K562 (cell line): ENCODE data around the gene SCAMP2. TPM values are rescaled to one million over a fixed set of nuclear protein-coding genes. Genes with fewer than 3 reads are reported as not detected.

Source experiments
- ATAC-seq: fragments of 200-7000 bp; cut with Tn5 transposase; 3 replicates; pipeline ENCODE4 v1.9.1; 2020; ENCODE audit warnings: moderate library complexity
- BruUV-seq: library from RNA; stranded (reverse); fragments of 400-500 nt; replicated peaks from 2 replicates; lab custom pipeline; 2021; lab: Mats Ljungman, UMichigan
- CTCF ChIA-PET: fragments of 300-600 bp; formaldehyde crosslinking; extraction: SDS; loops from one replicate; lab custom pipeline; 2021; ENCODE audit warnings: low intra/inter-chr PET ratio; lab: Yijun Ruan, JAX
- POLR2A ChIA-PET: fragments of 300-600, 350-650 bp; sonication (Branson Sonifier 250); formaldehyde crosslinking; extraction: SDS; loops from one replicate; lab custom pipeline; 2021; ENCODE audit warnings: antibody characterized with exemption, inconsistent platforms; lab: Yijun Ruan, JAX
- DNase-seq, 4 experiments: peaks; one replicate each; pipeline versions ENCODE4 v3.0.0 to v3.0.0-alpha.2; 2011 to 2018; ENCODE audit warnings: low spot score in 3 of 4, mixed read lengths in 3 of 4; ENCODE audit errors: extremely low read depth in 1 of 4
- FAIRE-seq: peaks from 2 replicates; lab custom pipeline; 2011; peaks lifted over from hg19 to GRCh38; lab: Jason Lieb, UNC
- H2AFZ ChIP-seq: 2 replicates; pipeline ENCODE4 v1.6.0; 2011; ENCODE audit warnings: low read depth, low read length, control low read depth, inconsistent platforms
- H3K27ac ChIP-seq: fragments of 200-600 bp; 3 replicates; pipeline ENCODE4 v1.8.0; 2011; ENCODE audit warnings: low read depth, mild to moderate bottlenecking, control low read depth, inconsistent platforms, low read length, moderate library complexity, mixed read lengths; ENCODE audit errors: extremely low read depth
- H3K27me3 ChIP-seq, 2 experiments: fragments of 300-600 bp in 1 of 2; 2 replicates in 1 of 2; 3 replicates in 1 of 2; pipeline versions ENCODE4 v1.6.0 to v1.8.0; 2011; ENCODE audit warnings: inconsistent platforms in 2 of 2, low read length in 2 of 2, mild to moderate bottlenecking in 1 of 2, mixed read lengths in 1 of 2, moderate library complexity in 1 of 2; ENCODE audit not compliant: control insufficient read depth in 2 of 2, insufficient read depth in 2 of 2
- H3K36me3 ChIP-seq: fragments of 300-600 bp; 3 replicates; pipeline ENCODE4 v1.8.0; 2011; ENCODE audit warnings: mild to moderate bottlenecking, low read length, inconsistent platforms; ENCODE audit not compliant: control insufficient read depth, insufficient read depth
- H3K4me1 ChIP-seq, 2 experiments: fragments of 200-600 bp in 1 of 2; replicated peaks in 1 of 2; 2 replicates in 1 of 2; 3 replicates in 1 of 2; pipeline versions ENCODE4 v1.5.1 to v1.8.0; 2011; ENCODE audit warnings: inconsistent platforms in 2 of 2, low read length in 2 of 2, mild to moderate bottlenecking in 1 of 2, mixed read lengths in 1 of 2, moderate library complexity in 1 of 2; ENCODE audit not compliant: control insufficient read depth in 2 of 2, insufficient read depth in 2 of 2
- H3K4me2 ChIP-seq: 2 replicates; pipeline ENCODE4 v1.6.1; 2011; ENCODE audit warnings: low read length, control low read depth, inconsistent platforms, mixed read lengths; ENCODE audit not compliant: insufficient read depth
- H3K4me3 ChIP-seq: fragments of 200-600 bp; sonication (generic), shearing (Covaris generic); 2 replicates; pipeline ENCODE4 v1.5.1; 2016; ENCODE audit warnings: control low read depth, inconsistent platforms
- H3K79me2 ChIP-seq: fragments of 200-600 bp; 3 replicates; pipeline ENCODE4 v1.8.0; 2011; ENCODE audit warnings: low read length, inconsistent platforms; ENCODE audit not compliant: control insufficient read depth, insufficient read depth
- H3K9ac ChIP-seq, 2 experiments: 2 replicates each; pipeline versions ENCODE4 v1.6.0 to v1.6.1; 2011; ENCODE audit warnings: low read depth in 2 of 2, low read length in 2 of 2, control low read depth in 1 of 2, inconsistent platforms in 1 of 2, mild to moderate bottlenecking in 1 of 2, mixed read lengths in 1 of 2; ENCODE audit not compliant: insufficient read depth in 1 of 2
- H3K9me1 ChIP-seq: one replicate; pipeline ENCODE4 v1.6.0; 2011; ENCODE audit warnings: inconsistent platforms, mild to moderate bottlenecking, low read length, moderate library complexity; ENCODE audit not compliant: control insufficient read depth, insufficient read depth
- H3K9me3 ChIP-seq: replicated peaks from 2 replicates; pipeline ENCODE4 v1.5.1; 2011; ENCODE audit warnings: low read depth, low read length, inconsistent platforms; ENCODE audit not compliant: control insufficient read depth, insufficient read depth
- H4K20me1 ChIP-seq: replicated peaks from 2 replicates; pipeline ENCODE4 v1.6.1; 2011; ENCODE audit warnings: low read length, inconsistent platforms, mixed read lengths; ENCODE audit not compliant: control insufficient read depth, insufficient read depth
- EP300 ChIP-seq: IDR thresholded peaks from 2 replicates; pipeline ENCODE4 v1.6.1; 2012; ENCODE audit warnings: low read length, improper control_type of control experiment
- YBX1 ChIP-seq: fragments of 450-650 bp; IDR thresholded peaks from 2 replicates; pipeline ENCODE4 v1.7.1; 2016; ENCODE audit warnings: mild to moderate bottlenecking
- ZNF239 ChIP-seq: fragments of 250-450 bp; sonication (Bioruptor Pico); IDR thresholded peaks from 2 replicates; pipeline ENCODE4 v1.4.0; 2020; ENCODE audit warnings: mild to moderate bottlenecking
- WGBS: fragments of 100-300 bp; shearing (Covaris generic); methylation state at CpG from one replicate; pipeline ENCODE4 v1.1.6; 2016; ENCODE audit warnings: low coverage, mixed read lengths; ENCODE audit not compliant: insufficient coverage; ENCODE audit errors: missing lambda C conversion rate; 5-methylcytosine and 5-hydroxymethylcytosine counted together
- in situ Hi-C: fragments of 300-500 bp; cut with MboI; formaldehyde crosslinking; loops from 4 replicates; pipeline ENCODE4 v1.15.0; 2018; ENCODE audit warnings: inconsistent platforms, mixed read lengths
- intact Hi-C: fragments of 100-400 bp; cut with micrococcal nuclease; formaldehyde crosslinking; loops from 2 replicates; pipeline ENCODE4 v1.14.2; 2022
- polyA plus RNA-seq, 8 experiments: library from polyadenylated mRNA; depleted of rRNA in 4 of 8; stranded (reverse) in 5 of 8; unstranded in 3 of 8; fragments of >200 nt; fragmentation: Nextera tagmentation in 2 of 8; fragmentation: Illumina TruSeq in 1 of 8; extraction: Ambion mirVana in 2 of 8; extraction: Trizol in 1 of 8; gene quantifications; 2 replicates each; pipeline versions ENCODE4 v1.2.1 to v1.2.3, GENCODE V29; 2011 to 2014; ENCODE audit warnings: inconsistent platforms in 1 of 8, missing spikeins in 1 of 8
- total RNA-seq, 7 experiments: library from RNA; depleted of rRNA in 6 of 7; stranded (reverse); fragments of >200 nt in 6 of 7; fragmentation: Illumina TruSeq in 2 of 7; extraction: Trizol in 2 of 7; gene quantifications; 2 replicates each; pipeline versions ENCODE4 v1.2.1 to v1.2.3, GENCODE V29; 2011 to 2021; ENCODE audit warnings: low replicate concordance in 1 of 7
- TF ChIP-seq, protein P1 (sequence below): fragments of 200-800 bp; sonication (Bioruptor generic); IDR thresholded peaks from 2 replicates; pipeline ENCODE4 v1.6.1; 2016; ENCODE audit warnings: missing genetic modification characterization, missing compliant biosample characterization
- TF ChIP-seq, protein P2 (sequence below): fragments of 450-650 bp; formaldehyde crosslinking; IDR thresholded peaks from 2 replicates; pipeline ENCODE4 v1.4.0; 2020; ENCODE audit warnings: mild to moderate bottlenecking, mixed read lengths

The SCAMP2 gene
- total and polyA plus RNA-seq, 9 of the 15 experiments (the other 6 are each of a cell fraction or from before 2014, with no cell fraction given) = 5.9 to 61.1 (median 20.1) TPM

DNA sequence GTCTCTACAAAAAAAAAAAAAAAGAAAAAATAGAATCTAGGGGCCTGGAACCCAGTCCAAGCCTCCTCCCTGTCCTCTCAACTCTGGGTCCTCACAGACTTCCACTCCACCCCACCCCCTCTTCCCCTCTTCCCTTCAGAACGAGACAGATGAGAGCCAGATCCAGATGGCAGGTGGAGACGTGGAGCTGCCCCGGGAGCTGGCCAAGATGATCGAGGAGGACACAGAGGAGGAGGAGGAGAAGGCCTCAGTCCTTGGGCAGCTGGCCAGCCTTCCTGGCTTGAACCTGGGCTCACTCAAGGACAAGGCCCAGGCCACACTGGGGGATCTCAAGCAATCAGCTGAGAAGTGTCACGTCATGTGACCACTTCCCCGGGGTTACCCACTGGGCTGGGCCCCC, 43.2 kb downstream of the SCAMP2 start:
- Histone ChIP-seq H3K79me2 (no peaks in the 10 kb centered on the region), H3K4me3 (no peak overlapping the region), H3K27ac (no peak overlapping the region), H4K20me1 (peaks cover 13% of the 10 kb centered on the region; the same call in 1 of the 2 replicates), H3K4me1 (peaks cover 0 to 17% of the 10 kb centered on the region in 2 experiments; a peak in 2 of 5 replicates), H3K4me2 (no peak overlapping the region), H3K27me3 (peaks cover 18 to 45% of the 10 kb centered on the region in 2 experiments; a peak in 4 of 5 replicates), H3K9me3 (no peaks in the 10 kb centered on the region), H3K9ac (no peak overlapping the region), H3K9me1 (no peaks in the 10 kb centered on the region), H2AFZ (no peak overlapping the region), H3K36me3 (no peaks in the 10 kb centered on the region)
- intact Hi-C loops (no loop called here), in situ Hi-C loops (no loop called here)
- WGBS = 5% methylated on average over 5 of the region's 6 CpGs
- ATAC-seq (no peak), FAIRE-seq (no peak), DNase-seq (no peak)
- TF ChIP-seq EP300 (no peak), ZNF239 (CRISPR knock-in tag) (no peak), YBX1 (no peak)
- TF ChIP-seq, protein P1, sequence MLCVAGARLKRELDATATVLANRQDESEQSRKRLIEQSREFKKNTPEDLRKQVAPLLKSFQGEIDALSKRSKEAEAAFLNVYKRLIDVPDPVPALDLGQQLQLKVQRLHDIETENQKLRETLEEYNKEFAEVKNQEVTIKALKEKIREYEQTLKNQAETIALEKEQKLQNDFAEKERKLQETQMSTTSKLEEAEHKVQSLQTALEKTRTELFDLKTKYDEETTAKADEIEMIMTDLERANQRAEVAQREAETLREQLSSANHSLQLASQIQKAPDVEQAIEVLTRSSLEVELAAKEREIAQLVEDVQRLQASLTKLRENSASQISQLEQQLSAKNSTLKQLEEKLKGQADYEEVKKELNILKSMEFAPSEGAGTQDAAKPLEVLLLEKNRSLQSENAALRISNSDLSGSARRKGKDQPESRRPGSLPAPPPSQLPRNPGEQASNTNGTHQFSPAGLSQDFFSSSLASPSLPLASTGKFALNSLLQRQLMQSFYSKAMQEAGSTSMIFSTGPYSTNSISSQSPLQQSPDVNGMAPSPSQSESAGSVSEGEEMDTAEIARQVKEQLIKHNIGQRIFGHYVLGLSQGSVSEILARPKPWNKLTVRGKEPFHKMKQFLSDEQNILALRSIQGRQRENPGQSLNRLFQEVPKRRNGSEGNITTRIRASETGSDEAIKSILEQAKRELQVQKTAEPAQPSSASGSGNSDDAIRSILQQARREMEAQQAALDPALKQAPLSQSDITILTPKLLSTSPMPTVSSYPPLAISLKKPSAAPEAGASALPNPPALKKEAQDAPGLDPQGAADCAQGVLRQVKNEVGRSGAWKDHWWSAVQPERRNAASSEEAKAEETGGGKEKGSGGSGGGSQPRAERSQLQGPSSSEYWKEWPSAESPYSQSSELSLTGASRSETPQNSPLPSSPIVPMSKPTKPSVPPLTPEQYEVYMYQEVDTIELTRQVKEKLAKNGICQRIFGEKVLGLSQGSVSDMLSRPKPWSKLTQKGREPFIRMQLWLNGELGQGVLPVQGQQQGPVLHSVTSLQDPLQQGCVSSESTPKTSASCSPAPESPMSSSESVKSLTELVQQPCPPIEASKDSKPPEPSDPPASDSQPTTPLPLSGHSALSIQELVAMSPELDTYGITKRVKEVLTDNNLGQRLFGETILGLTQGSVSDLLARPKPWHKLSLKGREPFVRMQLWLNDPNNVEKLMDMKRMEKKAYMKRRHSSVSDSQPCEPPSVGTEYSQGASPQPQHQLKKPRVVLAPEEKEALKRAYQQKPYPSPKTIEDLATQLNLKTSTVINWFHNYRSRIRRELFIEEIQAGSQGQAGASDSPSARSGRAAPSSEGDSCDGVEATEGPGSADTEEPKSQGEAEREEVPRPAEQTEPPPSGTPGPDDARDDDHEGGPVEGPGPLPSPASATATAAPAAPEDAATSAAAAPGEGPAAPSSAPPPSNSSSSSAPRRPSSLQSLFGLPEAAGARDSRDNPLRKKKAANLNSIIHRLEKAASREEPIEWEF (CRISPR knock-in tag) = no peak
- TF ChIP-seq, protein P2, sequence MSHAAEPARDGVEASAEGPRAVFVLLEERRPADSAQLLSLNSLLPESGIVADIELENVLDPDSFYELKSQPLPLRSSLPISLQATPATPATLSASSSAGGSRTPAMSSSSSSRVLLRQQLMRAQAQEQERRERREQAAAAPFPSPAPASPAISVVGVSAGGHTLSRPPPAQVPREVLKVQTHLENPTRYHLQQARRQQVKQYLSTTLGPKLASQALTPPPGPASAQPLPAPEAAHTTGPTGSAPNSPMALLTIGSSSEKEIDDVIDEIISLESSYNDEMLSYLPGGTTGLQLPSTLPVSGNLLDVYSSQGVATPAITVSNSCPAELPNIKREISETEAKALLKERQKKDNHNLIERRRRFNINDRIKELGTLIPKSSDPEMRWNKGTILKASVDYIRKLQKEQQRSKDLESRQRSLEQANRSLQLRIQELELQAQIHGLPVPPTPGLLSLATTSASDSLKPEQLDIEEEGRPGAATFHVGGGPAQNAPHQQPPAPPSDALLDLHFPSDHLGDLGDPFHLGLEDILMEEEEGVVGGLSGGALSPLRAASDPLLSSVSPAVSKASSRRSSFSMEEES (CRISPR knock-in tag) = peak; percentile 47
- CTCF ChIA-PET = no interaction called here
- BruUV-seq = no TSS peak
- POLR2A ChIA-PET = interaction anchor here (0.9 kb wide), 1 partner anchor 14 kb away, joined by 4 read pairs; no protein-coding TSS in a partner anchor
